GM23248 (cell line): Measurements from ENCODE around the gene KCNMA1.

ENCODE experiments used
- EZH2 ChIP-seq: fragments of 200-600 bp; sonication (generic); IDR thresholded peaks from 2 replicates; pipeline ENCODE4 v1.6.1; 2018; ENCODE audit warnings: antibody characterized with exemption, mild to moderate bottlenecking; ENCODE audit not compliant: insufficient read depth, poor library complexity, severe bottlenecking
- EZH2phosphoT487 ChIP-seq: fragments of 200-600 bp; sonication (generic); IDR thresholded peaks from 2 replicates; pipeline ENCODE4 v1.6.1; 2018; ENCODE audit warnings: antibody characterized with exemption, moderate library complexity, mild to moderate bottlenecking, low read depth; ENCODE audit not compliant: insufficient read depth

DNA sequence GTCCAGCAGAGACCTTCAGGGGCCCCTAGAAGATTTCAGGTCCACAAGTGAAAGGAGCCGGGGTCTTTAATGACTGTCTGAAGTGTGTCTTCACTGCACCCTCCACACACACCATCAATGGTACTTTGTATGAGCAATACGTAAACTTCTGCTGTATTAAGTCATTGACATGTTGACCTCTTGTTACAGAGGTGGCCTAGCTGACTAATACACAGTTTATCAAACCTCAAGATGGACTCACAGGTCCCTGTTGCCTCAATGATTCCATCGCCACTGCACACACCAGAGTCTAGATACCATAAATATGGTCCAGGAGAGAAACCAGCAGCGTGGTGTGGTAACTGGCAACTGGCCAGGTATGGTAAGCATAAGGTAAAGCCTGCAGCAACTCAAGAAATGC, 19.5 kb downstream of the KCNMA1 start:
- TF ChIP-seq EZH2 (no peak), EZH2phosphoT487 (no peak)
